Neutrophil (primary cell): ENCODE measurements around the gene GHITM.

Source experiments
- H3K27ac ChIP-seq: fragments of 200-600 bp; sonication (generic); 2 replicates; pipeline ENCODE4 v1.5.1; 2016; ENCODE audit warnings: mild to moderate bottlenecking, moderate library complexity
- H3K27me3 ChIP-seq: fragments of 200-600 bp; sonication (generic); 2 replicates; pipeline ENCODE4 v1.6.0; 2016; ENCODE audit warnings: mild to moderate bottlenecking
- H3K36me3 ChIP-seq: fragments of 200-600 bp; sonication (generic); 2 replicates; pipeline ENCODE4 v1.5.1; 2017
- H3K4me1 ChIP-seq, 2 experiments: fragments of 200-600 bp in 1 of 2; sonication (generic) in 1 of 2; 1 replicate in 1 of 2; 2 replicates in 1 of 2; pipeline versions ENCODE4 v1.5.1 to v1.6.1; 2013 to 2016; ENCODE audit warnings: low read depth in 1 of 2, low read length in 1 of 2, mild to moderate bottlenecking in 1 of 2, moderate library complexity in 1 of 2; ENCODE audit not compliant: control insufficient read depth in 1 of 2, insufficient read depth in 1 of 2
- H3K4me3 ChIP-seq, 2 experiments: fragments of 200-600 bp in 1 of 2; sonication (generic) in 1 of 2; 1 replicate in 1 of 2; 2 replicates in 1 of 2; pipeline ENCODE4 v1.5.1; 2013 to 2016; ENCODE audit warnings: low read depth in 1 of 2, low read length in 1 of 2, mild to moderate bottlenecking in 1 of 2, moderate library complexity in 1 of 2
- H3K9me3 ChIP-seq: fragments of 200-600 bp; sonication (generic); 2 replicates; pipeline ENCODE4 v1.5.1; 2016
- CTCF ChIP-seq: fragments of 200-600 bp; sonication (generic); IDR thresholded peaks from 2 replicates; pipeline ENCODE4 v1.5.1; 2016; ENCODE audit warnings: antibody characterized with exemption

GHITM gene

GRCh38 chr10:84201244-84201606 lies 61.9 kb downstream of the GHITM start:
- H3K27me3 ChIP-seq: peaks cover 45% of the 10 kb centered on the region
- H3K27ac ChIP-seq: no peak overlapping the region
- no peaks in the 10 kb centered on the region for H3K9me3 ChIP-seq
- H3K36me3 ChIP-seq: no peaks in the 10 kb centered on the region
- H3K4me3 ChIP-seq: no peak overlapping the region
- H3K4me1 ChIP-seq: no peaks in the 10 kb centered on the region
- no peak for TF ChIP-seq CTCF

GRCh38 chr10:84201682-84202081 lies 62.4 kb downstream of the GHITM start:
- Histone ChIP-seq H3K4me1 (no peaks in the 10 kb centered on the region), H3K36me3 (no peaks in the 10 kb centered on the region)
- TF ChIP-seq CTCF: no peak

GRCh38 chr10:84202349-84202748 lies 63.0 kb downstream of the GHITM start:
- peaks cover 40% of the 10 kb centered on the region for H3K27me3 ChIP-seq
- no peak overlapping the region for H3K4me3 ChIP-seq
- no peaks in the 10 kb centered on the region for H3K9me3 ChIP-seq
- H3K4me1 ChIP-seq: no peaks in the 10 kb centered on the region
- H3K36me3 ChIP-seq: no peaks in the 10 kb centered on the region
- TF ChIP-seq CTCF: no peak
- no peak overlapping the region for H3K27ac ChIP-seq

More at GRCh38 chr10:84201682-84202081, 62.4 kb downstream of the GHITM start:
- no peak overlapping the region for H3K4me3 ChIP-seq
- peaks cover 40% of the 10 kb centered on the region for H3K27me3 ChIP-seq
- H3K27ac ChIP-seq: no peak overlapping the region
- H3K9me3 ChIP-seq: no peaks in the 10 kb centered on the region
